B cell (primary cell): ENCODE data around the gene COA8. TPM values are rescaled to one million over a fixed set of nuclear protein-coding genes. Genes with fewer than 3 reads are reported as not detected.

ENCODE experiments used
- ATAC-seq: fragments of 200-7000 bp; cut with Tn5 transposase; one replicate; pipeline ENCODE4 v1.10.0; 2021; ENCODE audit warnings: low read depth, mild to moderate bottlenecking, moderate number of reproducible peaks, moderate library complexity
- CTCF ChIA-PET: fragments of 350-600 bp; sonication (Branson Sonifier 250); formaldehyde crosslinking; loops from one replicate; lab custom pipeline; 2021; ENCODE audit warnings: antibody characterized with exemption, inconsistent platforms; lab: Charles Lee
- POLR2A ChIA-PET: fragments of 350-600 bp; sonication (Branson Sonifier 250); formaldehyde crosslinking; loops from one replicate; lab custom pipeline; 2021; ENCODE audit warnings: antibody characterized with exemption; lab: Charles Lee
- DNase-seq: peaks from one replicate; pipeline ENCODE4 v3.0.0; 2013
- H2AFZ ChIP-seq: 2 replicates; pipeline ENCODE4 v1.6.1; 2012; ENCODE audit warnings: mild to moderate bottlenecking, low read depth, low read length; ENCODE audit not compliant: insufficient read depth, poor library complexity, severe bottlenecking
- H3K27ac ChIP-seq, 2 donors: 1 replicate in 1 of 2; 2 replicates in 1 of 2; pipeline ENCODE4 v1.5.1; 2012 to 2013; ENCODE audit warnings: low read length in 2 of 2, mild to moderate bottlenecking in 2 of 2, moderate library complexity in 1 of 2
- H3K27me3 ChIP-seq, 4 experiments: fragments of 200-600 bp in 1 of 4; sonication (generic) in 1 of 4; replicated peaks in 1 of 4; 1 replicate in 2 of 4; 2 replicates in 2 of 4; pipeline versions ENCODE4 v1.6.1 to v1.7.0; 2013 to 2016; ENCODE audit warnings: low read length in 3 of 4, mild to moderate bottlenecking in 2 of 4, mixed read lengths in 1 of 4, moderate library complexity in 1 of 4; ENCODE audit not compliant: insufficient read depth in 4 of 4, control insufficient read depth in 3 of 4; ENCODE audit errors: control extremely low read depth in 1 of 4
- H3K36me3 ChIP-seq, 2 experiments: replicated peaks in 1 of 2; 1 replicate in 1 of 2; 2 replicates in 1 of 2; pipeline versions ENCODE4 v1.6.1 to v1.7.1; 2013; ENCODE audit warnings: low read length in 1 of 2; ENCODE audit not compliant: insufficient read depth in 2 of 2, control insufficient read depth in 1 of 2; ENCODE audit errors: control extremely low read depth in 1 of 2, extremely low read depth in 1 of 2
- H3K4me1 ChIP-seq, 2 donors: fragments of 200-600 bp in 1 of 2; sonication (generic) in 1 of 2; 1 replicate in 1 of 2; 2 replicates in 1 of 2; pipeline versions ENCODE4 v1.5.1 to v1.6.1; 2013 to 2017; ENCODE audit warnings: low read length in 2 of 2; ENCODE audit not compliant: control insufficient read depth in 2 of 2, insufficient read depth in 2 of 2
- H3K4me2 ChIP-seq: replicated peaks from 2 replicates; pipeline ENCODE3; 2012; ENCODE audit warnings: mild to moderate bottlenecking, low read depth, low read length; ENCODE audit not compliant: poor library complexity, severe bottlenecking
- H3K4me3 ChIP-seq, 5 experiments: fragments of 200-600 bp in 1 of 5; sonication (generic) in 1 of 5; 1 replicate in 3 of 5; 2 replicates in 2 of 5; pipeline versions ENCODE4 v1.5.1 to v1.7.0; 2011 to 2016; ENCODE audit warnings: low read length in 4 of 5, mild to moderate bottlenecking in 4 of 5, low read depth in 2 of 5, control low read depth in 1 of 5, moderate library complexity in 1 of 5; ENCODE audit not compliant: insufficient read depth in 1 of 5; ENCODE audit errors: control extremely low read depth in 1 of 5, extremely low read depth in 1 of 5
- H3K79me2 ChIP-seq: fragments of 200-600 bp; sonication (generic); one replicate; pipeline ENCODE4 v1.6.0; 2016; ENCODE audit warnings: low read length; ENCODE audit not compliant: control insufficient read depth, insufficient read depth
- H3K9ac ChIP-seq: fragments of 200-600 bp; sonication (generic); 2 replicates; pipeline ENCODE4 v1.6.1; 2017; ENCODE audit warnings: mild to moderate bottlenecking, low read length, moderate library complexity
- H3K9me3 ChIP-seq, 3 donors: one replicate each; pipeline versions ENCODE4 v1.6.1 to v1.7.1; 2013; ENCODE audit warnings: low read length in 2 of 3; ENCODE audit not compliant: control insufficient read depth in 2 of 3, insufficient read depth in 1 of 3; ENCODE audit errors: control extremely low read depth in 1 of 3
- H4K20me1 ChIP-seq: 2 replicates; pipeline ENCODE4 v1.6.0; 2012; ENCODE audit warnings: mild to moderate bottlenecking, low read length; ENCODE audit not compliant: insufficient read depth, control insufficient read depth, poor library complexity, severe bottlenecking
- H3K27ac Mint-ChIP-seq: one replicate; pipeline ENCODE4 v1.8.0; 2021; ENCODE audit warnings: mixed read lengths
- H3K27me3 Mint-ChIP-seq: one replicate; pipeline ENCODE4 v1.8.0; 2021; ENCODE audit warnings: mixed read lengths
- H3K4me1 Mint-ChIP-seq: one replicate; pipeline ENCODE4 v1.8.0; 2021; ENCODE audit warnings: mixed read lengths
- H3K4me3 Mint-ChIP-seq: one replicate; pipeline ENCODE4 v1.8.0; 2021; ENCODE audit warnings: mixed read lengths
- H3K9me3 Mint-ChIP-seq: one replicate; pipeline ENCODE4 v1.8.0; 2022; ENCODE audit warnings: mixed read lengths; ENCODE audit not compliant: insufficient read depth
- EZH2 ChIP-seq: IDR thresholded peaks from 2 replicates; pipeline ENCODE4 v1.6.1; 2012; ENCODE audit warnings: borderline replicate concordance, low read depth, mild to moderate bottlenecking, moderate library complexity, low read length; ENCODE audit not compliant: insufficient read depth, poor library complexity, severe bottlenecking
- WGBS: methylation state at CpG from one replicate; pipeline ENCODE4 v1.1.5; 2013; ENCODE audit warnings: missing lambda C conversion rate; ENCODE audit not compliant: insufficient coverage; 5-methylcytosine and 5-hydroxymethylcytosine counted together
- intact Hi-C: fragments of 100-400 bp; cut with micrococcal nuclease; formaldehyde crosslinking; loops from one replicate; pipeline ENCODE4 v1.10.0; 2022
- polyA plus RNA-seq: library from polyadenylated mRNA; depleted of rRNA; stranded (reverse); fragments of >200 nt; gene quantifications from 2 replicates; pipeline ENCODE4 v1.2.3, GENCODE V29; 2012
- total RNA-seq, 2 donors: library from RNA; stranded (reverse); fragments of 120-200 nt in 1 of 2; gene quantifications; 1 replicate in 1 of 2; 2 replicates in 1 of 2; pipeline versions ENCODE4 v1.2.3 to v1.2.4, GENCODE V29; 2013 to 2022
- TF ChIP-seq, protein P1 (sequence below): fragments of 200-600 bp; IDR thresholded peaks from one replicate; pipeline ENCODE4 v1.8.0; 2022; ENCODE audit warnings: antibody characterized with exemption, mild to moderate bottlenecking

COA8 gene
- total and polyA plus RNA-seq, 2 donors (not counting 1 experiment from before 2014, with no cell fraction given): 7.5 to 24.9 TPM

DNA sequence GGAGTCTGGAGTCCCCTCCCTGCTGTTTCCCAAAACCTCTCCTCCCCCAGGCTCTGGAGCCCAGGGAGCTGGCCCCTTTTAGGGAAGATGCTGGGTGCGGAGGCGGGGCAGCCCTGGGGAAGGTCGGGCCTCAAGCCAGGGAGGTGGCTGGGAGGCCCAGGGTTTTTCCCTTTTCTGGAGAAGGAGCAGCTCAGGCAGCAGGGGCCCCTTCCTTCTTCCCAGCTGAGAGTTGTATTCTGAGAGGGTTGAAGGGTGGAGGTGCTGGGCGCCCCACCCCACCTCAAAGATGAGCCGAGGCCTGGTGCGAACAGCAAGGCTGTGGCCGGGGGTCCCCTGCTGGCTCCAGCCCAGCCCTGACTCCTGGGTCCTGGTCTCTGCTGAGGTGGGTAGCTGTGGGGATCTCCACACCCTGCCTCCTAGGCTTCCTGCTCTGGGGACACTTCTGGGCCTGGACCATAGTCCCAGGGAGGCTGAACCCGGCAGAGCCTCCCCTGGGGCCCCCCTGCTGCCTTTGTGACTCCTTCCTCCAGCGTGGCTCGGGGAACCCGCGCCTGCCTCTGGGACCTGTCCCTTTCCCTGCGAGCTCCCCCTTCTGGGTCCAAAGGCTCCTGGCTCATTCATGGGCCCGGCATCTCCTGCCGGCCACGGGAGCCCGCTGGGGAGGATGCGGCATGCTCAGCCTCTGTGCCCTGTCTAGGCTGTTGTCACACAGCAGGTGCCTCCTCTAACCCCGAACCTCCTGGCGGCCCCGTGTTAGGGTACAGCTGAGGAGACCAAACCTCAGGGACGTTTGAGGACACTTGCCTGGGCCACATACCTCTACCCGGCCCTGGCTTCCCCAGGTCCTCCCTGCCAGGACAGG is 29.4 kb upstream of the COA8 start:
- Histone ChIP-seq H3K4me2 (no peak overlapping the region), H2AFZ (no peak overlapping the region), H3K79me2 (peaks cover 24% of the 10 kb centered on the region), H3K27me3 (no peaks in the 10 kb centered on the region), H3K27ac (no peak overlapping the region), H3K9ac (no peak overlapping the region), H3K36me3 (peaks cover 0 to 11% of the 10 kb centered on the region in 2 experiments), H4K20me1 (peaks cover 34% of the 10 kb centered on the region), H3K4me1 (peaks cover 15 to 26% of the 10 kb centered on the region in 2 donors), H3K9me3 (no peaks in the 10 kb centered on the region), H3K4me3 (no peak overlapping the region)
- Mint-ChIP-seq H3K4me3 (no peak overlapping the region), H3K4me1 (peaks cover 24% of the 10 kb centered on the region), H3K9me3 (no peaks in the 10 kb centered on the region), H3K27me3 (no peaks in the 10 kb centered on the region), H3K27ac (no peak overlapping the region)
- intact Hi-C loops: no loop called here
- ChIA-PET POLR2A (no interaction called here), CTCF (interaction anchor here (1.4 to 6.0 kb wide), 2 partner anchors 14 kb away, joined by 4 to 24 read pairs; no protein-coding TSS in a partner anchor)
- WGBS: 93% methylated on average over 23 of the region's 23 CpGs
- TF ChIP-seq, protein P1, sequence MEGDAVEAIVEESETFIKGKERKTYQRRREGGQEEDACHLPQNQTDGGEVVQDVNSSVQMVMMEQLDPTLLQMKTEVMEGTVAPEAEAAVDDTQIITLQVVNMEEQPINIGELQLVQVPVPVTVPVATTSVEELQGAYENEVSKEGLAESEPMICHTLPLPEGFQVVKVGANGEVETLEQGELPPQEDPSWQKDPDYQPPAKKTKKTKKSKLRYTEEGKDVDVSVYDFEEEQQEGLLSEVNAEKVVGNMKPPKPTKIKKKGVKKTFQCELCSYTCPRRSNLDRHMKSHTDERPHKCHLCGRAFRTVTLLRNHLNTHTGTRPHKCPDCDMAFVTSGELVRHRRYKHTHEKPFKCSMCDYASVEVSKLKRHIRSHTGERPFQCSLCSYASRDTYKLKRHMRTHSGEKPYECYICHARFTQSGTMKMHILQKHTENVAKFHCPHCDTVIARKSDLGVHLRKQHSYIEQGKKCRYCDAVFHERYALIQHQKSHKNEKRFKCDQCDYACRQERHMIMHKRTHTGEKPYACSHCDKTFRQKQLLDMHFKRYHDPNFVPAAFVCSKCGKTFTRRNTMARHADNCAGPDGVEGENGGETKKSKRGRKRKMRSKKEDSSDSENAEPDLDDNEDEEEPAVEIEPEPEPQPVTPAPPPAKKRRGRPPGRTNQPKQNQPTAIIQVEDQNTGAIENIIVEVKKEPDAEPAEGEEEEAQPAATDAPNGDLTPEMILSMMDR: no peak
- TF ChIP-seq EZH2: no peak
- DNase-seq (no peak), ATAC-seq (no peak)

DNA sequence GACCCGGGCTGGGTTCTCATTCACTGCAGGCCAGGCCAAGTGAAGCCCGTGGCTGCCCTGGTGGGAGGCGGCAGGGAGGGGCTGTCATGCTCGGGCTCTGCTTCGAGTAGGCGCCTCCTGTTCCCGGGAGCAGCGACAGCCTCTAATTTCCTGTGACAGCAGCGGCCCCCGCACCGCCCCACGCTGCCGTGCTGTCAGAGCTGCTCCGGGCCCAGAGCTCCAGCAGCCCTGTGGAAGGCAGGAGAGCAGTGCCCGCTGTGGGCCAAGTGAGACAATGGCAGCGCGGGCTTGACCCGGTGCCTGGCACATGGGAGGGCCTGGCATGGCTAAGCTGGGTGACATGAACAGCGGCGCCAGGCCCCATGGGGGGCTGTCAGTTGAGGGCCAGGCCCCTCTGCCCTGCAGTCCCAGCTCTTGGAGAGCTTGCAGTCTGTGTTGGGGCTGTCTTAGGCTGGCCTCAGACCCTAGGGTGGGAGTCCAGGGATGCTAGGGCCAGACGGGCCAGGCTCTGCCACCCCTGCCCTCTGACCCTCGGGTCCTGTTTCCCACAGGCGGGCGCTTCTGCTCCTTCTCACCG is 28.7 kb upstream of the COA8 start:
- Histone ChIP-seq H3K79me2 (peaks cover 24% of the 10 kb centered on the region), H3K27ac (no peak overlapping the region), H3K9me3 (no peaks in the 10 kb centered on the region), H4K20me1 (peaks cover 34% of the 10 kb centered on the region), H2AFZ (no peak overlapping the region), H3K4me3 (no peak overlapping the region), H3K4me1 (peaks cover 11 to 21% of the 10 kb centered on the region in 2 donors), H3K4me2 (no peak overlapping the region), H3K9ac (no peak overlapping the region), H3K27me3 (no peaks in the 10 kb centered on the region), H3K36me3 (peaks cover 0 to 11% of the 10 kb centered on the region in 2 experiments)
- ATAC-seq (no peak), DNase-seq (no peak)
- WGBS: 94% methylated on average over 25 of the region's 25 CpGs
- H3K27ac Mint-ChIP-seq: no peak overlapping the region
- intact Hi-C loops: no loop called here
- peaks cover 19% of the 10 kb centered on the region for H3K4me1 Mint-ChIP-seq
- H3K27me3 Mint-ChIP-seq: no peaks in the 10 kb centered on the region
- no peak overlapping the region for H3K4me3 Mint-ChIP-seq
- TF ChIP-seq, protein P1: no peak
- TF ChIP-seq EZH2: no peak
- ChIA-PET POLR2A (no interaction called here), CTCF (interaction anchor here (0.8 to 6.0 kb wide), 3 partner anchors 13 to 17 kb away, joined by 3 to 24 read pairs (median 3); no protein-coding TSS in a partner anchor)
- no peaks in the 10 kb centered on the region for H3K9me3 Mint-ChIP-seq
